RPMI8226 (cell line): ENCODE measurements around the gene DNAJC22.

Experiments
- DNase-seq: peaks from one replicate; pipeline ENCODE4 v3.0.0-alpha.2; 2015

Gene DNAJC22

GRCh38 chr12:49345051-49345824 lies 1.4 kb upstream of the DNAJC22 start:
- DNase-seq, result peak; percentile 39

- no peak for DNase-seq
Measured at GRCh38 chr12:49345825-49346658, 646 bp upstream of the DNAJC22 start.

GRCh38 chr12:49347311-49348193 lies 864 bp downstream of the DNAJC22 start:
- peak; percentile 77 for DNase-seq

GRCh38 chr12:49348781-49349180 lies 2.1 kb downstream of the DNAJC22 start:
- no peak for DNase-seq

- DNase-seq, result no peak
Measured at GRCh38 chr12:49349266-49349665, 2.6 kb downstream of the DNAJC22 start.

- DNase-seq, result no peak
Measured at GRCh38 chr12:49352351-49352750, 5.7 kb downstream of the DNAJC22 start.

- DNase-seq, result no peak
Measured at GRCh38 chr12:49355913-49356312, 9.2 kb downstream of the DNAJC22 start.

- peak; percentile 53 for DNase-seq
Measured at GRCh38 chr12:49357103-49357678, 10.5 kb downstream of the DNAJC22 start.

GRCh38 chr12:49358483-49359141 lies 11.9 kb downstream of the DNAJC22 start:
- DNase-seq, result peak; percentile 78

GRCh38 chr12:49359671-49360070 lies 13.0 kb downstream of the DNAJC22 start:
- DNase-seq, result no peak

GRCh38 chr12:49362077-49362476 lies 15.4 kb downstream of the DNAJC22 start:
- DNase-seq, result no peak

GRCh38 chr12:49364989-49365388 lies 18.3 kb downstream of the DNAJC22 start:
- DNase-seq, result no peak

GRCh38 chr12:49365542-49365941 lies 18.9 kb downstream of the DNAJC22 start:
- no peak for DNase-seq

- DNase-seq, result no peak
Measured at GRCh38 chr12:49366096-49366651, 19.5 kb downstream of the DNAJC22 start.

- peak; percentile 96 for DNase-seq
Measured at GRCh38 chr12:49366652-49367380, 20.1 kb downstream of the DNAJC22 start.

GRCh38 chr12:49367381-49368239 lies 20.9 kb downstream of the DNAJC22 start, which contains the start of gene SPATS2:
TSS of gene SPATS2 (plus strand) at chr12:49367462. CDS start at chr12:49461013, 93,551 bp downstream.
- peak; percentile 51 for DNase-seq

- no peak for DNase-seq
Measured at GRCh38 chr12:49368240-49368600, 21.5 kb downstream of the DNAJC22 start.

GRCh38 chr12:49369411-49370145 lies 22.9 kb downstream of the DNAJC22 start:
- DNase-seq, result peak; percentile 93

GRCh38 chr12:49370539-49370938 lies 23.9 kb downstream of the DNAJC22 start:
- DNase-seq, result peak; percentile 6
